GM18907 (cell line): ENCODE measurements around the gene RBM8A.

Source experiments
- ATAC-seq: cut with Tn5 transposase; IDR thresholded peaks from one replicate; pipeline ENCODE4 v1.9.1; 2021; ENCODE audit warnings: mild to moderate bottlenecking, moderate library complexity; ENCODE audit not compliant: unreplicated experiment

The RBM8A gene

DNA sequence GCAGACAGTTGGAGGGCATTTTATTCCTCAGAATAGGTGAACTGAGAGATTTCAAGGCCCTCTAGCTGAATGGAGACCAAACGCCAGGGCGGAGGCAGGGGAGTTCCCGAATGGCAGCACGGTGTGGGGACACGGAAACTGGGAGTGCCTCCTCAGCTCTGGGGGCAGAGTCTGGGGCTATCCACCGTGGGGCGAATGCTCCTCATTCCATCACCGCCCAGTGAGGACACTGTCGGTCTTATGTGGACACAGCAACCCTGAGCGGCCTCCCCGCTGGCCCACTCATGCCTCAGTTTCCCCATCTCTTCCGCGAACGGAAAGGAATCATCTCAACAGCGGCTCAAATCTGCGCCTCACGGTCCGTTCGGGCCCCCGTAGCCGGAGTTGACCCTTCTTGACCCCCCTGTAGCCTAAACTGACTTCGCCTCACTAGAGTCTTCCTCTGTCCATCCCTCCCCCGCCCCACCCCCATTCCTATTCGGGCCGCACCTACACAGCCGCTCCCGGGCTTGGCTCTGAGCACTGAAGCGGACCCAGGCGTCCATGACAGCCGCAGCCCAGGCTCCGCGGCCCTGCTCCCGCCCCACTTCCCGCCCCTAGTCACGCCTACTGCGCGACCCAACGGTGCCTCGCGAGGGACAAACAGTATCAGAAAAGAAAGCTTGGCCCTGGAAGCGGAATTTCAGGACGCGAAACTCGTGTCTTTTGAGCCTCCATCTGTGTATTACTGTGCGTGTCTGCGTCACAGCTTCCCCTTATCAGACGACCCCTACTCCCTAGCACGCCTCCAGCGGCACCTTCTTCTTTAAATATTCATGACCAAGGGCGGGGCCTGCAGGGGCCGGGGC, 8.9 kb downstream of the RBM8A start, which contains the start of gene PEX11B:
Gene PEX11B (minus strand): TSS at position 574 of the 848 bp plus-strand sequence. CDS start 29 bp downstream, at position 545.
- ATAC-seq = peak; percentile 83

GRCh38 chr1:145917595-145917994, 9.7 kb downstream of the RBM8A start:
- ATAC-seq = no peak

- ATAC-seq = no peak
Observed at GRCh38 chr1:145916745-145917144, 10.5 kb downstream of the RBM8A start.

DNA sequence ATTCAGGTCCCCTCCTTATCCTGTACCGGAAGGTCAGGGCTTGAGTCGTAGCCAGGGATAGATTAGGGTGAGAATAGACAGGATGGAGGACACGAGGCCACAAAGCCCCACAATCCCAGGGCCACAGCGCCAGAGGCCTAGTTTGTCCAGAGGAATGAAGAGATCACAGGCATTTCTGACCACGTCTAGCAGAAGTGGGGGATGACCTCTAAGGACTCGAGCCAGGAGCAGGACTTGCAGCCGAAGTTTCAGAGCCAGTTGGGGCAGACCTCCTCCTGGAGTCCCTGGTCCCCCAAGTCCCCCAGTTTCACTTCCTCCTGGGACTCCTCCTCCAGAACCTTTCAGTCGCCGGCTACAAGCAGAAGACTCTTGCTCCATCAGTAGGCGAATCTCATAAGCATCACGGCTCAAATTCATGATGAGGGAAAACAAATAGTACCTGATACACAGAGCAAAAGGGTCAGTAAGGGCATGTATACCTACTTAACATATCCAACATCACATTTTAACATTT, 15.1 kb downstream of the RBM8A start:
- no peak for ATAC-seq

DNA sequence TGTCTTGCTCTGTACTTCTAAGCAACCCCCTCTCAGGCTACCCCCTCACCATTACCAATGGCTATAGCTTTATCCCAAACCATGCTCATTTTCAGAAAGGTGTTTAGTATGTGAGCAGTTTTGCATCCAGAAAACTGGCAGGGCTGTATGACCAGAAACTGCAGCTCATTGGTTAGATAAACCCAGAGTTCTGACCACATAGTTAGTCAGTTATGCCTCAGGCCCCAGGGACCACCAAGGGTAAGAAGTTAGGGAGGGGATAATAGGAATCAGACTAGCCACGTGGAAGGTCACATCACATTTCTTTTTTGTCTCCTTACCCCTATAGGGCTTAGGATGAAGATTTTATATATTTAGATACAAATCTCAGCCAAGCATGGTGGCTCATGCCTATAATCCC, 18.6 kb downstream of the RBM8A start:
- ATAC-seq = no peak

DNA sequence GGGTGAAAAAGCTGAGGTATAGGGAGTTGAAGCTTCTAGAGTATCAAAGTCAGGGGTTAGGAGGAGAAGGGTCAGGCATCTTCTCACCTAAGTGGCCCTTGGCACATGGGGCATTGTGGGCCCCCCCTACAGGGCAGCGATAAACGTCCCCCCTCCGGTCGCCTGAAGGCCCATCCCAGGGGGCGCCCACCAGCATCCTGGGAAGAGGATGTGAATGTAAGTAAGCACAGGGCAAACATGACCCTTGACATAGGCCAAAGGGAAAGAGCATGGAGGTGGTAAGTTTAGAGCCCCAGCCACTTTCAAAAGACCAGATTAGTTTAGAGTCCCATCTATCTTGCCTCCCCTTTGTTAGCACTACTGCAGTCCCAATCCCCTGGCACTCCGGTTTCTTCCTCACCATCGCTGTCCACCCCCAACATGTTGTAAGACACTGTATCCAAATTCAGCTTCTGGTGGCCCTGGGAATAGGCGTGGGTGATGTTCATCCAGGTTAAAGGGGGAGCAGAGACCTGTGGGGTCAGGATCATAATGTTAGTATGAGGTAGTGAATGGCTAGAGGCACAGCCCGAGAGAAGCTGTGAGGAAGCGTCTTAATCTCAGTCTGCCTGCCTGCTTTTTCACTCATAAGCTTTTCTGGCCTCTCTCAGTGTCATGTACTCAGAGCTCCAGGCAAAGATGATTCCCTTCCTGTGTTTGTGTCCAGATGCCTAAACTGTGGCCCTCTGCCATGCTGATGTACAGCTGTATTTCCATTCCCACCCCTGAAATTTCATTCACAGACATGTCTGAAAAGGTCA, 20.1 kb downstream of the RBM8A start:
- no peak for ATAC-seq

GRCh38 chr1:145901312-145902021, 25.8 kb downstream of the RBM8A start:
- no peak for ATAC-seq

DNA sequence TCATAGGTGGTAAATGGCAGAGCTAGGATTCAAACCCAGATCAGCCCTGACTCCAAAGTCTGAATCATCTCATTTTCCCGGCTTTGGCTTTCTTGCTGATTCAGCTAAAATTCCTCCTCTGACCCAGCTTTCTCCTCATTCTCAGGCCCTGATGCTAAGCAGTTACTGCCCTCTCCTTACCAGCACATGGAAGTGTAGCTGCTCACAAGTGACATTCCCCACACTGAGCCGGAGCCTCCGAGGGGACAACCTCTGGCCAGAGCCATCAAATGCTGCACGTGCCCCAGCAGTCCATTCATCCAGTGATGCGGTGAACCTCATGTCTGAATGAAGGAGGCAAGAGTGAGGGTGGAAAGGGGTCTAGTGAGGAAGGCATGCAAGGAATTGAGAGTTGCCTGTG, 28.5 kb downstream of the RBM8A start:
- ATAC-seq = no peak

GRCh38 chr1:145897969-145898368, 29.3 kb downstream of the RBM8A start:
- no peak for ATAC-seq

- no peak for ATAC-seq
Observed at GRCh38 chr1:145895471-145895870, 31.8 kb downstream of the RBM8A start.

DNA sequence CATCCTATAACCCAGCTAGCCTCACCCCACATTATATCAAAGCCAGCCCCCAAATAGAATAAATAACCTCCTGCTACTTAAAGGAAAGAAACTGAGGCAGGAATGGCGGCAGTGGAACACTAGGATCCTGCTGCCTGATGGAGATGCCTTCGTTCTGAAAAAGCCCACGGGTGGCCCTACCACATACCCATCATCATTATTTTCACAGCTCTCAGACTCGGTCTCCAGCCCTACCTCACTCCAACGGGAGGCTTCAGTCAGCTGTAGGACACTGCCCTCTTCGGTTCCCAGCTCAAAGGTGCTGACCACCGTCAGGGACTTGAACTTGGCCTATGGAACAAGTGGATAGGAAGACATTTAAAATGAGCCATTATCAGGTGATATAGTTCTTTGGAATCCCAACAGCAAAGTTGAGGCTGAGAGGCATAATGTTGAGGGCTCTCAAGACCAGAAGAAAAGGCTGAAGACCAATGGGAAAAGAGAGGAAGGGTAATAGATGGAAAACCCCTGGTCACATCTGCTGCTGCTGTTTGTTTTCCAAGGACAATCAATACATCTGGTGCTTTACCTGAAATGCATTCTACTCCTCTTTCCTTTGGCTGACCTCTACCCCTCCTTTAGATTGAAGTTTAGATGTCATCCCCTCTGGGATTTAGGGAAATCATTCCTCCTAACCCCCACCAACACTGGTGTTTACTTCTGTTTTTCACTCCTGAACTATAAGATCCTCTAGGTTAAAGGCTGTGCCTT, 33.8 kb downstream of the RBM8A start:
- ATAC-seq = no peak

- ATAC-seq = no peak
Observed at GRCh38 chr1:145892486-145893087, 34.7 kb downstream of the RBM8A start.

- no peak for ATAC-seq
Observed at GRCh38 chr1:145891587-145892485, 35.4 kb downstream of the RBM8A start.

GRCh38 chr1:145891143-145891542, 36.1 kb downstream of the RBM8A start:
- no peak for ATAC-seq

GRCh38 chr1:145889722-145890121, 37.6 kb downstream of the RBM8A start:
- ATAC-seq = no peak

DNA sequence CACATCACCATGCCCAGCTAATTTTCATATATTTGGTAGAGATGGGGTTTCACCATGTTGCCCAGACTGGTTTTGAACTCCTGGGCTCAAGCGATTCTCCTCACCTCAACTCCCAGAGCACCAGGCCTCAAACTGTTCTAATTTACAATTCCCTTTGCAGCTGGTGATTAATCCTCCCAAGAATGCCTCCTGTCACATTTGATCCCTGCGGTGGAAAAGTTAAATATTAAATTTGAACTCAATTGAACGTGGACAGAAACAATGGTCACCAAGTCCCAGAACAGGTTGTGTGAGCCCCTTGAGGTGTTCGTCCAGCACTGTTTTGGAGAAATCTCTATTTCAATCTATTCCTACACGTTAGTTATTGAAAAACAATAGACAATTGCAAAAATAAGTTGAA, 39.7 kb downstream of the RBM8A start:
- ATAC-seq = no peak

DNA sequence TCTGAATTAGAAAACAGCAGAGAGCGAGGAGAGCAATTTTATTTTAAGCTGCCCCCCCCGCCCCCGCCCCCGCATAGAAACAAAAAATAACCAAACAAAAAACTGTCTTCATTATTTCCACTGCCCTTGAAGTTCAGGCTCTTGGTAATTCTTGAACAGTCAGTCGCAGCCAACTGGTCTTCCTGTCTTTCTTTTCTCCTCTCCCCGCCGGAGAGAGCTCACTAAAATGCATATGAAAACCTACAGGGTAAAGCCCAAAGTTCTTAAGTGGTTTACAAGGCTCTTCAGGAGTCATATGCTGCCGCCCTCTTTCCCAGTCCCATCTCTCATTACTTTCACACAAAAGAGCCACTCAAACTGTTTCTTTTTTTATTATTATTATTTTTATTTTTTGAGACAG, 40.5 kb downstream of the RBM8A start:
- ATAC-seq = no peak

GRCh38 chr1:145886390-145886789, 40.9 kb downstream of the RBM8A start:
- ATAC-seq = no peak

DNA sequence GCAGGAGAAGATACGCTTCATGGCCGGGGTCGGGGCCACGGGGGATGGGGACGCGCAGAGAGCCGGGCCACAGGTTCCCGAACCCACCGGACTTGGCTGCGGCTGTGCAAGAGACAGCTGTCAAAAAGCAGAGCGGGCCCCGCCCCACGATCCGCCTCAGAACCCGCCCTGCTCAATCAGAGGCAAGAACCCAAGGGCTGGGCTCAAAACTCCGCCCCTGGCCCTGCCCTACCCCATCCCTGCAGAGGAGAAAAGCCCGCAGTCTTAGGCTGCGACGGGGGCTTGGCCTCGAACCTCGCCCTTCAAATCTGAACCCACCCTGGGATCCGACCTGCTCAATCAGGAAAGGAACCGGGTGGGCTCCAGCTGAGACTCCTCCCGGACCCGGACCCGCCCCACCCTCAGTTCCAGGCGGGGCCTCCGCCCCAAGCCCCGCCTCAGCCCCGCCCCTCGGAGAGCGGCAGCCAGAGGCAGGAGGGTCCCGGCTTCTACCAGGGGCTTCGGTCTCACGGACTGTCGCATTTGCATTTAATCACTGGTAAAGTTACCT, 41.5 kb downstream of the RBM8A start, which contains the start of gene ANKRD35:
Gene ANKRD35 (minus strand): TSS at position 129 of the 550 bp plus-strand sequence. CDS start 108 bp downstream, at position 21.
- peak; percentile 99 for ATAC-seq
